ENCODE results near the gene NUDT2.

The NUDT2 gene

GRCh38 chr9:34371886-34372466 is 42.6 kb downstream of the NUDT2 start:
- DNase-seq: no peak

- no peak for DNase-seq
Measured at GRCh38 chr9:34372467-34373011, 43.2 kb downstream of the NUDT2 start.

GRCh38 chr9:34373749-34374148 is 44.4 kb downstream of the NUDT2 start:
- DNase-seq: no peak

GRCh38 chr9:34374339-34374738 is 45.0 kb downstream of the NUDT2 start:
- DNase-seq: no peak

- DNase-seq: no peak
Measured at GRCh38 chr9:34374905-34375552, 45.7 kb downstream of the NUDT2 start.

- no peak for DNase-seq
Measured at GRCh38 chr9:34375901-34376595, 46.7 kb downstream of the NUDT2 start.

- peak; percentile 93 for DNase-seq
Measured at GRCh38 chr9:34376596-34377403, 47.4 kb downstream of the NUDT2 start, which contains the start of gene MYORG. TSS of gene MYORG (minus strand) at chr9:34376898. CDS start at chr9:34372943, 3,955 bp downstream.

GRCh38 chr9:34377404-34377746 is 48.0 kb downstream of the NUDT2 start:
- DNase-seq: no peak

- no peak for DNase-seq
Measured at GRCh38 chr9:34378376-34379060, 49.1 kb downstream of the NUDT2 start.

- peak; percentile 89 for DNase-seq
Measured at GRCh38 chr9:34379334-34380033, 50.1 kb downstream of the NUDT2 start.

- DNase-seq: no peak
Measured at GRCh38 chr9:34380034-34380510, 50.7 kb downstream of the NUDT2 start.

- DNase-seq: no peak
Measured at GRCh38 chr9:34380511-34381315, 51.3 kb downstream of the NUDT2 start.

- no peak for DNase-seq
Measured at GRCh38 chr9:34381323-34381722, 52.0 kb downstream of the NUDT2 start.

GRCh38 chr9:34382054-34382453 is 52.7 kb downstream of the NUDT2 start:
- DNase-seq: no peak

- DNase-seq: no peak
Measured at GRCh38 chr9:34382879-34383278, 53.5 kb downstream of the NUDT2 start.

GRCh38 chr9:34383904-34384303 is 54.5 kb downstream of the NUDT2 start:
- no peak for DNase-seq

- no peak for DNase-seq
Measured at GRCh38 chr9:34384368-34385165, 55.2 kb downstream of the NUDT2 start.

GRCh38 chr9:34385561-34386230 is 56.3 kb downstream of the NUDT2 start:
- no peak for DNase-seq

GRCh38 chr9:34386656-34387055 is 57.3 kb downstream of the NUDT2 start:
- no peak for DNase-seq
